HL-60/S4 (cell line): ENCODE results near the gene MCEMP1.

ENCODE experiments used
- in situ Hi-C: fragments of 300-500 bp; cut with MboI; formaldehyde crosslinking; loops from 2 replicates; pipeline ENCODE4 v1.14.3; 2022; ENCODE audit warnings: low sequenced_read_pairs

Gene MCEMP1

GRCh38 chr19:7694499-7694898, 17.6 kb downstream of the MCEMP1 start:
- in situ Hi-C loops = no loop called here

GRCh38 chr19:7697721-7698287, 20.9 kb downstream of the MCEMP1 start:
- in situ Hi-C loops = no loop called here

DNA sequence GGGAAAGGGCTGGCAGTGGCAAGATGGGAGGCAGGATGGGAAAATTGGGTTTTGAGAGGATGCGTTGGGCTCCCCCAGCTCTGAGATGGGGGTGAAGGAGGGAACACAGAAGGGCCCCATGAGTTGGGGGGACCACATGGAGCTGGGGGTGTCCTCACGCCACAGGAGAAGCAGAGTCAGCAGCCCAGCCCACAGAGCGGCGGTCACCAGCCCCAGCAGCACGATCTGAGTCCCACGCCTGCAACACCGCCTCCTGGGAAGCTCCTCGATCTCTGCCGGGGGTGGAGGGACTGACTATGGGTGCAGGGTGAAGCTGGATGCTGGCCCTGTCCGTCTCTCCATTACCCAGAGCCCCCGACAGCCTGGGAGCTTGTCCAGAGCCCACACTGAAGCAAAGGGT, 21.7 kb downstream of the MCEMP1 start:
- in situ Hi-C loops = no loop called here

DNA sequence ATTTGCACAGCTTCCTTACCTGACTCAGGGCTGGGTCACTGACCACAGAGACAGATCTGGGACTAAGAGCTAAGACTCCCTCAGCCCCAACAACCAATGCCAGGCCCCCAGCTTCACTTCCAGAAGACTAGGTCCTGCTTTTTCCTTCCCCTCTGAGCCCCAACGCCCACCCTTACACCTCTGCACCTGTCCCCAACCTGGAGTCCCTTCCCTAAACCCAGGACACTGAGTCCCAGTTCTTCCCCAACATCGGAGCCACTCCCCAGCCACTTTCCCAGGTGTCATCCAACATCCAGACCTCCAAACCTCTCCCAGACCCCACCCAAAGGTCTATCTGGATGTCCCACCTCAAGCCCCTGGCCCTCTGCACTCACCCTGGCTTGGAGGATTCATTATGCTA, 22.1 kb downstream of the MCEMP1 start:
- in situ Hi-C loops = no loop called here

GRCh38 chr19:7699417-7700401, 22.8 kb downstream of the MCEMP1 start:
- in situ Hi-C loops = no loop called here

- in situ Hi-C loops = no loop called here
Observed at GRCh38 chr19:7701049-7701653, 24.3 kb downstream of the MCEMP1 start.

GRCh38 chr19:7701654-7702457, 25.0 kb downstream of the MCEMP1 start, which contains the start of gene FCER2:
FCER2 (minus strand) TSS chr19:7702131; CDS start chr19:7699760, 2,371 bp downstream.
- in situ Hi-C loops = no loop called here

DNA sequence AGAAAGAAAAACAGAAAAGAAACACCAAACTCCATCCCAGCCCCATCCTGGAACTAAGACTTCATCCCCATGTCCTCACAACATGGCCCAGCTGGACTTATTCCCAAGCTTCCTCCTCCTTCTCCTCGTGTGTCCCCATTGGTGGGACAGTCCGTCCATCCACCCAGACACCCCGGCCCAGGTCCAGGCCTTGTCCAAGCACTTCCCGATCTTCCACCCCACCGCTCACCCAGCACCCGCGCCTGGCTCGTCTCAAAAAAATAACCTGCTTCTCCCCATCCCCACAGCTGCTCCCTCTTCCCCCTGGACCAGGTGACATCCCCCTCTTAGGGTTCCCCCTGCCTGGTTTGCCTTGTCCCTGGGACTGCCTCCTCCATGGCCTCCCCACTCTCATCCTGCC, 26.4 kb downstream of the MCEMP1 start:
- in situ Hi-C loops = no loop called here

- in situ Hi-C loops = no loop called here
Observed at GRCh38 chr19:7704280-7705060, 27.6 kb downstream of the MCEMP1 start.

DNA sequence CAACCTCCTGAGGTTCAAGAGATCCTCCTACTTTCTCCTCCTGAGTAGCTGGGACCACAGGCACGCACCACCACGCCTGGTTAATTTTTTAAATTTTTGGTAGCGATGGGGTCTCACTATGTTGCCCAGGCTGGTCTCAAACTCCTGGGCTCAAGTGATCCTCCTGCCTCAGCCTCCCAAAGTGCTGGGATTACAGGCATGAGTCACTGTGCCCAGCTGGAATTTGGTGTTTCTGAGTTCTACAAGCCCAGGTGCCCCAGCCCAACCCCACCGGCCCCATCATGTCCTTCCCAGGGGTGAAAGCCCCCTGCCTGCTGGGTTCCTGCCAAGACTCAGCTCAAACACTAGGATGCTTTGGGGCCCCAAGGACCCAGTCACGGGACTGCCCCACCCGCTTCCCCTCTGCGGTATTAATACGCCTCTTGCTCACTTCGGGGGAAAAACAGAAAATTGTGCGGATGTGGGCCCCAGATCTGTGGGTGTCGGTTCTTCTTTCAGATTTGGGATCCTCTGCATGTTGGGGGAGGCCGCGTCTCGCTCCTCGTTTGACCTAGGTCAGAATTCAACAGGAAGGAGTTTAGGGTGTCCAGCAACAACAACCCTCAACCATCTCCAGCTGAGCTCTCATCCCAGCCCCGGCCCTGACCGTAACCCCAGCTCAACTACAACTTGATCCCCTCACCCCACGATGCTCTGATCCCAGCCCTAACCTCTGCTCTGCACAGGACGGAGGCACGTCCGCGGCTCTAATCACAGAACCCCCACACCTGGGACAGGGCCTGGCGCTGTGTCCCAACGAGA, 28.7 kb downstream of the MCEMP1 start:
- in situ Hi-C loops = no loop called here

- in situ Hi-C loops = no loop called here
Observed at GRCh38 chr19:7706188-7706954, 29.5 kb downstream of the MCEMP1 start.

- in situ Hi-C loops = no loop called here
Observed at GRCh38 chr19:7706955-7707456, 30.1 kb downstream of the MCEMP1 start.

- in situ Hi-C loops = no loop called here
Observed at GRCh38 chr19:7709932-7710460, 33.1 kb downstream of the MCEMP1 start.

GRCh38 chr19:7710616-7711015, 33.7 kb downstream of the MCEMP1 start:
- in situ Hi-C loops = no loop called here

- in situ Hi-C loops = no loop called here
Observed at GRCh38 chr19:7715671-7716070, 38.8 kb downstream of the MCEMP1 start.

- in situ Hi-C loops = no loop called here
Observed at GRCh38 chr19:7716762-7717161, 39.9 kb downstream of the MCEMP1 start.

GRCh38 chr19:7718668-7719067, 41.8 kb downstream of the MCEMP1 start:
- in situ Hi-C loops = no loop called here

- in situ Hi-C loops = no loop called here
Observed at GRCh38 chr19:7720351-7720750, 43.5 kb downstream of the MCEMP1 start.
